Keratinocyte (primary cell): ENCODE data around the gene HYI.
"Not testable (repeated sequence)": the region's sequence is repeated elsewhere in the genome, so short reads cannot be mapped to it uniquely, and the experiment has no call there.

ENCODE experiments used
- EZH2 ChIP-seq: IDR thresholded peaks from one replicate; pipeline ENCODE4 v1.6.1; 2012; ENCODE audit warnings: inconsistent platforms, mild to moderate bottlenecking, low read length, moderate library complexity
- TF ChIP-seq, protein P1 (sequence below), 3 experiments: IDR thresholded peaks in 1 of 3; conservative IDR thresholded peaks in 1 of 3; optimal IDR thresholded peaks in 1 of 3; 2 replicates in 2 of 3; 3 replicates in 1 of 3; pipeline versions ENCODE3 to v1.5.1; 2011; ENCODE audit warnings: low read length in 3 of 3, mild to moderate bottlenecking in 3 of 3, moderate library complexity in 2 of 3, control low read depth in 1 of 3, inconsistent platforms in 1 of 3; ENCODE audit not compliant: insufficient read depth in 2 of 3; ENCODE audit errors: extremely low read depth in 1 of 3

DNA sequence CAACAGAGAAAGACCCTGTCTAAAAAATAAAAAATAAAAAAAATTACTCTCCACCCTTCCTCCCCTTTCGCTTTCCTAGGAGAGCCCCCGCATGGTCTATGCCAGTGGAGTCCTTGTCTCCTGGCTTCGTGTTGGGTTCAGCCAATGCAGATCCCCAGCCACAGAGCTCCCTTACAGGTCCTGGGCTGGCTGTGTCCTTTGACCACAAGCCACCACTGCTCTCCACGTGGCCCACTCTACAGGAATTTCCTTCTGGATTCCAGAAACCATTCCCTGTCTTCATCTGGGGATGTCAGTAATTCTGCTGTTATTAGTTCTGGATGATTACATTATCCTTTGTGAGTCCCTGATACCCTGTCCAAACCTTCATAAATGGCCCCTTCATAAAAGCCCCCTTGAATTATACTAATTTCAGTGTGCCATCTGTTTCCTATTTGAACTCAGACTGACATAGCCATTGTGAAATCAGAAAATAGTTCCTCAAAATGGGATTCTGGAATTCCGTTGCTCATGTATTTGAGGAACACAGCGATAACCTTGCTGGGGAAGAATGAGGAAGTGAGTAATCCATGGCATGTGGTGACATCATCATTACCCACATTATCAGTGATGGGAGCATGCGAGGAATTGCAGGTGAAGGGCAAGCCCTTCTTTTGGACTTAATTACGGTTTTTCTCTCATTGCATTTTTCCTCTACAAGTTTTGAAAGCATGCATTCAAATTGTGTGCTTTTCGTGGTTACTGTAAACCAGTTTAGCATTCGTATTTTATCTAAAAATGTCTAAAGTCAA, 22.1 kb upstream of the HYI start:
- TF ChIP-seq, protein P1, sequence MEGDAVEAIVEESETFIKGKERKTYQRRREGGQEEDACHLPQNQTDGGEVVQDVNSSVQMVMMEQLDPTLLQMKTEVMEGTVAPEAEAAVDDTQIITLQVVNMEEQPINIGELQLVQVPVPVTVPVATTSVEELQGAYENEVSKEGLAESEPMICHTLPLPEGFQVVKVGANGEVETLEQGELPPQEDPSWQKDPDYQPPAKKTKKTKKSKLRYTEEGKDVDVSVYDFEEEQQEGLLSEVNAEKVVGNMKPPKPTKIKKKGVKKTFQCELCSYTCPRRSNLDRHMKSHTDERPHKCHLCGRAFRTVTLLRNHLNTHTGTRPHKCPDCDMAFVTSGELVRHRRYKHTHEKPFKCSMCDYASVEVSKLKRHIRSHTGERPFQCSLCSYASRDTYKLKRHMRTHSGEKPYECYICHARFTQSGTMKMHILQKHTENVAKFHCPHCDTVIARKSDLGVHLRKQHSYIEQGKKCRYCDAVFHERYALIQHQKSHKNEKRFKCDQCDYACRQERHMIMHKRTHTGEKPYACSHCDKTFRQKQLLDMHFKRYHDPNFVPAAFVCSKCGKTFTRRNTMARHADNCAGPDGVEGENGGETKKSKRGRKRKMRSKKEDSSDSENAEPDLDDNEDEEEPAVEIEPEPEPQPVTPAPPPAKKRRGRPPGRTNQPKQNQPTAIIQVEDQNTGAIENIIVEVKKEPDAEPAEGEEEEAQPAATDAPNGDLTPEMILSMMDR (optimal IDR thresholded peaks at IDR 0.05 in 1 of 3, IDR thresholded peaks at IDR 0.05 in 1 of 3, conservative IDR thresholded peaks at IDR 0.05 in 1 of 3; ENCODE audit: extremely low read depth in 1 of 3, insufficient read depth in 2 of 3, low read length in 3 of 3): not testable (repeated sequence)
- not testable (repeated sequence) for TF ChIP-seq EZH2
